Forelimb muscle (tissue), 1 donor: ENCODE data around the gene DYNAP. TPM values are rescaled to one million over a fixed set of nuclear protein-coding genes. Genes with fewer than 3 reads are reported as not detected.

ENCODE experiments used
- DNase-seq: peaks from one replicate; pipeline ENCODE4 v3.0.0-alpha.2; 2013; ENCODE audit warnings: low read depth
- polyA plus RNA-seq: library from polyadenylated mRNA; unstranded; fragments of 120-200 nt; gene quantifications from one replicate; pipeline ENCODE4 v1.2.1, GENCODE V29; 2013; ENCODE audit not compliant: insufficient read length

The DYNAP gene
- polyA plus RNA-seq, result 0.10 TPM

- DNase-seq, result no peak
Measured at GRCh38 chr18:54590945-54591344, at the start of gene DYNAP. Gene DYNAP (plus strand): TSS chr18:54591245. CDS start chr18:54591283, 38 bp downstream.

GRCh38 chr18:54551590-54551989 is 39.5 kb upstream of the DYNAP start:
- no peak for DNase-seq

- DNase-seq, result no peak
Measured at GRCh38 chr18:54555286-54555685, 35.8 kb upstream of the DYNAP start.

GRCh38 chr18:54555996-54556395 is 35.0 kb upstream of the DYNAP start:
- DNase-seq, result no peak

GRCh38 chr18:54557958-54558357 is 33.1 kb upstream of the DYNAP start:
- no peak for DNase-seq

- no peak for DNase-seq
Measured at GRCh38 chr18:54558609-54559585, 32.1 kb upstream of the DYNAP start.

- DNase-seq, result no peak
Measured at GRCh38 chr18:54561706-54562267, 29.3 kb upstream of the DYNAP start.

- DNase-seq, result no peak
Measured at GRCh38 chr18:54580202-54580729, 10.8 kb upstream of the DYNAP start.

GRCh38 chr18:54584065-54584464 is 7.0 kb upstream of the DYNAP start:
- no peak for DNase-seq

GRCh38 chr18:54585743-54586142 is 5.3 kb upstream of the DYNAP start:
- DNase-seq, result no peak

- no peak for DNase-seq
Measured at GRCh38 chr18:54604211-54604610, 13.2 kb downstream of the DYNAP start.

GRCh38 chr18:54606835-54607212 is 15.8 kb downstream of the DYNAP start:
- no peak for DNase-seq

GRCh38 chr18:54607213-54608027 is 16.4 kb downstream of the DYNAP start:
- no peak for DNase-seq

- no peak for DNase-seq
Measured at GRCh38 chr18:54608028-54608642, 17.1 kb downstream of the DYNAP start.

- DNase-seq, result no peak
Measured at GRCh38 chr18:54611816-54612215, 20.8 kb downstream of the DYNAP start.

GRCh38 chr18:54612237-54612636 is 21.2 kb downstream of the DYNAP start:
- no peak for DNase-seq

GRCh38 chr18:54613174-54613573 is 22.1 kb downstream of the DYNAP start:
- DNase-seq, result no peak

GRCh38 chr18:54616220-54616848 is 25.3 kb downstream of the DYNAP start:
- no peak for DNase-seq

- DNase-seq, result no peak
Measured at GRCh38 chr18:54622084-54622483, 31.0 kb downstream of the DYNAP start.

- no peak for DNase-seq
Measured at GRCh38 chr18:54626779-54627178, 35.7 kb downstream of the DYNAP start.

GRCh38 chr18:54630963-54631362 is 39.9 kb downstream of the DYNAP start:
- DNase-seq, result no peak
